Panc1 (cell line): ENCODE results near the gene ANGPTL4. TPM values are rescaled to one million over a fixed set of nuclear protein-coding genes. Genes with fewer than 3 reads are reported as not detected.
"Not testable (repeated sequence)": the region's sequence is repeated elsewhere in the genome, so short reads cannot be mapped to it uniquely, and the experiment has no call there.

ENCODE experiments used
- ATAC-seq: fragments of 200-7000 bp; cut with Tn5 transposase; 2 replicates; pipeline ENCODE4 v1.9.1; 2020; ENCODE audit warnings: mild to moderate bottlenecking, moderate library complexity
- BruUV-seq: library from RNA; stranded (reverse); fragments of 400-500 nt; replicated peaks from 2 replicates; lab custom pipeline; 2021; lab: Mats Ljungman, UMichigan
- CTCF ChIA-PET: fragments of 300-600 bp; sonication (Branson Sonifier 250); formaldehyde crosslinking; loops from one replicate; lab custom pipeline; 2022; ENCODE audit warnings: antibody characterized with exemption; lab: Charles Lee
- POLR2A ChIA-PET: fragments of 300-600 bp; sonication (Branson Sonifier 250); formaldehyde crosslinking; loops from one replicate; lab custom pipeline; 2022; ENCODE audit warnings: antibody characterized with exemption; lab: Charles Lee
- DNase-seq: peaks from one replicate; pipeline ENCODE4 v3.0.0-alpha.2; 2010; ENCODE audit warnings: low read depth, low spot score
- H3K27ac ChIP-seq: 2 replicates; pipeline ENCODE4 v1.5.1; 2011; ENCODE audit warnings: mild to moderate bottlenecking, low read length, inconsistent platforms
- H3K27me3 ChIP-seq: fragments of 200-500 bp; sonication (Bioruptor generic); 2 replicates; pipeline ENCODE4 v1.6.0; 2014; ENCODE audit warnings: low read length, inconsistent platforms; ENCODE audit not compliant: control insufficient read depth, insufficient read depth
- H3K36me3 ChIP-seq: fragments of 200-500 bp; sonication (Bioruptor generic); 2 replicates; pipeline ENCODE4 v1.5.1; 2014; ENCODE audit warnings: inconsistent platforms, mild to moderate bottlenecking, low read length, moderate library complexity; ENCODE audit not compliant: control insufficient read depth, insufficient read depth
- H3K4me1 ChIP-seq: 2 replicates; pipeline ENCODE4 v1.5.1; 2011; ENCODE audit warnings: inconsistent platforms, mild to moderate bottlenecking, low read length, moderate library complexity; ENCODE audit not compliant: control insufficient read depth, insufficient read depth
- H3K4me3 ChIP-seq, 2 experiments: 2 replicates each; pipeline ENCODE4 v1.5.1; 2011 to 2012; ENCODE audit warnings: low read depth in 2 of 2, low read length in 2 of 2, mild to moderate bottlenecking in 2 of 2, inconsistent platforms in 1 of 2, moderate library complexity in 1 of 2
- H3K9me3 ChIP-seq: fragments of 200-500 bp; sonication (Bioruptor generic); 2 replicates; pipeline ENCODE4 v1.5.1; 2014; ENCODE audit warnings: low read depth, mild to moderate bottlenecking, inconsistent platforms, low read length, moderate library complexity; ENCODE audit not compliant: control insufficient read depth, insufficient read depth
- CTCF ChIP-seq: fragments of 450-650 bp; IDR thresholded peaks from 2 replicates; pipeline ENCODE4 v1.5.1; 2017; ENCODE audit warnings: mild to moderate bottlenecking
- POLR2AphosphoS5 ChIP-seq: IDR thresholded peaks from 2 replicates; pipeline ENCODE4 v1.6.1; 2012; ENCODE audit warnings: mild to moderate bottlenecking, low read depth, low read length, moderate library complexity
- REST ChIP-seq, 2 experiments: IDR thresholded peaks; 2 replicates each; pipeline ENCODE4 v1.6.1; 2011 to 2012; ENCODE audit warnings: low read depth in 2 of 2, control low read depth in 1 of 2, low read length in 1 of 2, mild to moderate bottlenecking in 1 of 2, moderate library complexity in 1 of 2; ENCODE audit not compliant: insufficient read depth in 1 of 2
- SIN3A ChIP-seq: IDR thresholded peaks from 2 replicates; pipeline ENCODE4 v1.6.1; 2012; ENCODE audit warnings: low read depth, mild to moderate bottlenecking, low read length, moderate library complexity, borderline replicate concordance; ENCODE audit not compliant: insufficient read depth
- TCF7L2 ChIP-seq: IDR thresholded peaks from 2 replicates; pipeline ENCODE4 v1.6.1; 2011; ENCODE audit warnings: mild to moderate bottlenecking, low read depth, low read length, inconsistent platforms
- in situ Hi-C: cut with HindIII; loops from 2 replicates; pipeline ENCODE4 v1.10.0; 2016; ENCODE audit warnings: low sequenced_read_pairs, low pct_unique_long_range_greater_than_20kb
- intact Hi-C: fragments of 100-400 bp; cut with micrococcal nuclease; formaldehyde crosslinking; loops from one replicate; pipeline ENCODE4 v1.10.0; 2022; ENCODE audit not compliant: unreplicated experiment
- total RNA-seq: library from RNA; stranded (reverse); gene quantifications from one replicate; pipeline ENCODE4 v1.2.1, GENCODE V29; 2021; ENCODE audit not compliant: unreplicated experiment

ANGPTL4 gene
- total RNA-seq, 1 experiment from 2014 or later: 46.6 TPM

GRCh38 chr19:8349629-8350372, 14.2 kb upstream of the ANGPTL4 start:
- DNase-seq, in situ Hi-C loops, POLR2A ChIA-PET, H3K4me1 ChIP-seq, ATAC-seq, H3K36me3 ChIP-seq, H3K27ac ChIP-seq, H3K4me3 ChIP-seq, H3K27me3 ChIP-seq, H3K9me3 ChIP-seq, BruUV-seq: not testable (repeated sequence)
- intact Hi-C loops: loop anchor here (10.0 kb wide), 1 partner anchor 105 kb away; no protein-coding TSS in a partner anchor
- CTCF ChIA-PET: interaction anchor here (0.6 kb wide), 1 partner anchor 231 kb away, joined by 5 read pairs; no protein-coding TSS in a partner anchor

- H3K27me3 ChIP-seq: no peaks in the 10 kb centered on the region
- ChIA-PET POLR2A (interaction anchor here (0.6 kb wide), 1 partner anchor 38 kb away, joined by 3 read pairs; the partner anchor contains the start of gene RAB11B), CTCF (interaction anchor here (0.5 to 1.0 kb wide), 4 partner anchors 9 to 247 kb away, joined by 3 to 5 read pairs (median 5); partner anchors contain the start of genes KANK3 and MARCHF2)
- H3K27ac ChIP-seq: 0 out of 2 replicates have a peak overlapping the region, but pooled peaks have one; percentile 18
- BruUV-seq: no TSS peak
- H3K9me3 ChIP-seq: no peaks in the 10 kb centered on the region
- ATAC-seq (no peak), DNase-seq (no peak)
- intact Hi-C loops (loop anchor here (10.0 kb wide), 1 partner anchor 103 kb away; no protein-coding TSS in a partner anchor), in situ Hi-C loops (no loop called here)
- H3K4me3 ChIP-seq: peak overlapping the region; percentile 6 to 34; a peak in 3 of 4 replicates
- H3K36me3 ChIP-seq: no peaks in the 10 kb centered on the region
- 0 out of 2 replicates have a peak, but pooled peaks cover 4% of the 10 kb centered on the region for H3K4me1 ChIP-seq
- TF ChIP-seq SIN3A (no peak), CTCF (no peak), REST (IDR thresholded peaks at IDR 0.05; ENCODE audit: insufficient read depth in 1 of 2, low read depth in 2 of 2, low read length in 1 of 2) (no peak), TCF7L2 (no peak), POLR2AphosphoS5 (no peak)
These were observed 11.7 kb upstream of the ANGPTL4 start for GRCh38 chr19:8352134-8352827.

DNA sequence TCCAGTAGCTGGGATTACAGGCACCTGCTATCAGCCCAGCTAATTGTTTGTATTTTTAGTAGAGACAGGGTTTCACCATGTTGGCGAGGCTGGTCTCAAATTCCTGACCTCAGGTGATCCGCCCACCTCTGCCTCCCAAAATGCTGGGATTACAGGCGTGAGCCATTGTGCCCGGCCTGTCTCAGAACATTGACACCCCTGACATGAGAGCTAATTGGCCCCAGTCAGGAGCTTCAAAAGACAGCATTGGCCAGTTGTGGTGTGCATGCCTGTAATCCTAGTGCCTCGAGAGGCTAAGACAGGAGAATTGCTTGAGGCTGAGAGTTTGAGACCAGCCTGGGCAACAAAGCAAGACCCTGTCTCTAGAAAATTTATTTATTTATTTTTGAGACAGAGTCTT, 11.1 kb upstream of the ANGPTL4 start:
- H3K36me3 ChIP-seq, DNase-seq, H3K27ac ChIP-seq, H3K27me3 ChIP-seq, ATAC-seq, H3K4me1 ChIP-seq, POLR2A ChIA-PET, BruUV-seq, in situ Hi-C loops, H3K9me3 ChIP-seq, H3K4me3 ChIP-seq: not testable (repeated sequence)
- intact Hi-C loops: loop anchor here (10.0 kb wide), 1 partner anchor 102 kb away; no protein-coding TSS in a partner anchor
- CTCF ChIA-PET: interaction anchor here (0.5 to 1.7 kb wide), 3 partner anchors 10 to 60 kb away, joined by 5 to 22 read pairs (median 5); partner anchors contain the start of genes KANK3 and MARCHF2
